B cell (primary cell): ENCODE measurements around the gene IGFL4. TPM values are rescaled to one million over a fixed set of nuclear protein-coding genes. Genes with fewer than 3 reads are reported as not detected.

Source experiments
- ATAC-seq: fragments of 200-7000 bp; cut with Tn5 transposase; one replicate; pipeline ENCODE4 v1.10.0; 2021; ENCODE audit warnings: low read depth, mild to moderate bottlenecking, moderate number of reproducible peaks, moderate library complexity
- CTCF ChIA-PET: fragments of 350-600 bp; sonication (Branson Sonifier 250); formaldehyde crosslinking; loops from one replicate; lab custom pipeline; 2021; ENCODE audit warnings: antibody characterized with exemption, inconsistent platforms; lab: Charles Lee
- POLR2A ChIA-PET: fragments of 350-600 bp; sonication (Branson Sonifier 250); formaldehyde crosslinking; loops from one replicate; lab custom pipeline; 2021; ENCODE audit warnings: antibody characterized with exemption; lab: Charles Lee
- DNase-seq: peaks from one replicate; pipeline ENCODE4 v3.0.0; 2013
- H2AFZ ChIP-seq: 2 replicates; pipeline ENCODE4 v1.6.1; 2012; ENCODE audit warnings: mild to moderate bottlenecking, low read depth, low read length; ENCODE audit not compliant: insufficient read depth, poor library complexity, severe bottlenecking
- H3K27ac ChIP-seq, 2 donors: 1 replicate in 1 of 2; 2 replicates in 1 of 2; pipeline ENCODE4 v1.5.1; 2012 to 2013; ENCODE audit warnings: low read length in 2 of 2, mild to moderate bottlenecking in 2 of 2, moderate library complexity in 1 of 2
- H3K27me3 ChIP-seq, 4 experiments: fragments of 200-600 bp in 1 of 4; sonication (generic) in 1 of 4; replicated peaks in 1 of 4; 1 replicate in 2 of 4; 2 replicates in 2 of 4; pipeline versions ENCODE4 v1.6.1 to v1.7.0; 2013 to 2016; ENCODE audit warnings: low read length in 3 of 4, mild to moderate bottlenecking in 2 of 4, mixed read lengths in 1 of 4, moderate library complexity in 1 of 4; ENCODE audit not compliant: insufficient read depth in 4 of 4, control insufficient read depth in 3 of 4; ENCODE audit errors: control extremely low read depth in 1 of 4
- H3K36me3 ChIP-seq, 2 experiments: replicated peaks in 1 of 2; 1 replicate in 1 of 2; 2 replicates in 1 of 2; pipeline versions ENCODE4 v1.6.1 to v1.7.1; 2013; ENCODE audit warnings: low read length in 1 of 2; ENCODE audit not compliant: insufficient read depth in 2 of 2, control insufficient read depth in 1 of 2; ENCODE audit errors: control extremely low read depth in 1 of 2, extremely low read depth in 1 of 2
- H3K4me1 ChIP-seq, 2 donors: fragments of 200-600 bp in 1 of 2; sonication (generic) in 1 of 2; 1 replicate in 1 of 2; 2 replicates in 1 of 2; pipeline versions ENCODE4 v1.5.1 to v1.6.1; 2013 to 2017; ENCODE audit warnings: low read length in 2 of 2; ENCODE audit not compliant: control insufficient read depth in 2 of 2, insufficient read depth in 2 of 2
- H3K4me2 ChIP-seq: replicated peaks from 2 replicates; pipeline ENCODE3; 2012; ENCODE audit warnings: mild to moderate bottlenecking, low read depth, low read length; ENCODE audit not compliant: poor library complexity, severe bottlenecking
- H3K4me3 ChIP-seq, 5 experiments: fragments of 200-600 bp in 1 of 5; sonication (generic) in 1 of 5; 1 replicate in 3 of 5; 2 replicates in 2 of 5; pipeline versions ENCODE4 v1.5.1 to v1.7.0; 2011 to 2016; ENCODE audit warnings: low read length in 4 of 5, mild to moderate bottlenecking in 4 of 5, low read depth in 2 of 5, control low read depth in 1 of 5, moderate library complexity in 1 of 5; ENCODE audit not compliant: insufficient read depth in 1 of 5; ENCODE audit errors: control extremely low read depth in 1 of 5, extremely low read depth in 1 of 5
- H3K79me2 ChIP-seq: fragments of 200-600 bp; sonication (generic); one replicate; pipeline ENCODE4 v1.6.0; 2016; ENCODE audit warnings: low read length; ENCODE audit not compliant: control insufficient read depth, insufficient read depth
- H3K9ac ChIP-seq: fragments of 200-600 bp; sonication (generic); 2 replicates; pipeline ENCODE4 v1.6.1; 2017; ENCODE audit warnings: mild to moderate bottlenecking, low read length, moderate library complexity
- H3K9me3 ChIP-seq, 3 donors: one replicate each; pipeline versions ENCODE4 v1.6.1 to v1.7.1; 2013; ENCODE audit warnings: low read length in 2 of 3; ENCODE audit not compliant: control insufficient read depth in 2 of 3, insufficient read depth in 1 of 3; ENCODE audit errors: control extremely low read depth in 1 of 3
- H4K20me1 ChIP-seq: 2 replicates; pipeline ENCODE4 v1.6.0; 2012; ENCODE audit warnings: mild to moderate bottlenecking, low read length; ENCODE audit not compliant: insufficient read depth, control insufficient read depth, poor library complexity, severe bottlenecking
- H3K27ac Mint-ChIP-seq: one replicate; pipeline ENCODE4 v1.8.0; 2021; ENCODE audit warnings: mixed read lengths
- H3K27me3 Mint-ChIP-seq: one replicate; pipeline ENCODE4 v1.8.0; 2021; ENCODE audit warnings: mixed read lengths
- H3K4me1 Mint-ChIP-seq: one replicate; pipeline ENCODE4 v1.8.0; 2021; ENCODE audit warnings: mixed read lengths
- H3K4me3 Mint-ChIP-seq: one replicate; pipeline ENCODE4 v1.8.0; 2021; ENCODE audit warnings: mixed read lengths
- H3K9me3 Mint-ChIP-seq: one replicate; pipeline ENCODE4 v1.8.0; 2022; ENCODE audit warnings: mixed read lengths; ENCODE audit not compliant: insufficient read depth
- EZH2 ChIP-seq: IDR thresholded peaks from 2 replicates; pipeline ENCODE4 v1.6.1; 2012; ENCODE audit warnings: borderline replicate concordance, low read depth, mild to moderate bottlenecking, moderate library complexity, low read length; ENCODE audit not compliant: insufficient read depth, poor library complexity, severe bottlenecking
- WGBS: methylation state at CpG from one replicate; pipeline ENCODE4 v1.1.5; 2013; ENCODE audit warnings: missing lambda C conversion rate; ENCODE audit not compliant: insufficient coverage; 5-methylcytosine and 5-hydroxymethylcytosine counted together
- intact Hi-C: fragments of 100-400 bp; cut with micrococcal nuclease; formaldehyde crosslinking; loops from one replicate; pipeline ENCODE4 v1.10.0; 2022
- polyA plus RNA-seq: library from polyadenylated mRNA; depleted of rRNA; stranded (reverse); fragments of >200 nt; gene quantifications from 2 replicates; pipeline ENCODE4 v1.2.3, GENCODE V29; 2012
- total RNA-seq, 2 donors: library from RNA; stranded (reverse); fragments of 120-200 nt in 1 of 2; gene quantifications; 1 replicate in 1 of 2; 2 replicates in 1 of 2; pipeline versions ENCODE4 v1.2.3 to v1.2.4, GENCODE V29; 2013 to 2022
- TF ChIP-seq, protein P1 (sequence below): fragments of 200-600 bp; IDR thresholded peaks from one replicate; pipeline ENCODE4 v1.8.0; 2022; ENCODE audit warnings: antibody characterized with exemption, mild to moderate bottlenecking

Gene IGFL4
- total and polyA plus RNA-seq, 2 donors (not counting 1 experiment from before 2014, with no cell fraction given): not detected

DNA sequence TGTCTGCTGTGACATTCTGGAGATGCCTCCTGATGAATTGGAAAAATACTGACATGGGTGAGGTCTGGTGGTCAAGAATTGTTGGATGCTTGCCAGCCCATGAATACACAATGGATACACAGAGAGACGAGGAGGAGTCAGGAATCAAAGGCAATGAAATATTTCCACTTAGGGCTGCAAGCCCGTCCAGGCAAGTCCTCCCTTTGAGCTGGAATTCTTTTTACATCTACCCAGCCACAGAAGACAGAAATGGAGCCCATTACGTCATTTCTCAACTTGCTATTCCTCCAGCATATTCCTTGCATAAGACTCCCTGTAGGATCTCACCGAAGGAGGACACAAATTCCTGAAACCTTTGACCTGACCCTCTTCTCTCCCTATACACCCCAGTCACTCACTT lies 15.7 kb upstream of the IGFL4 start:
- Histone ChIP-seq H3K79me2 (no peaks in the 10 kb centered on the region), H2AFZ (no peak overlapping the region), H4K20me1 (no peaks in the 10 kb centered on the region), H3K9ac (no peak overlapping the region), H3K9me3 (peaks cover 4 to 15% (median 7%) of the 10 kb centered on the region in 3 donors), H3K4me2 (no peak overlapping the region), H3K4me3 (no peak overlapping the region), H3K27me3 (peaks cover 0 to 19% (median 13%) of the 10 kb centered on the region in 4 experiments), H3K36me3 (no peaks in the 10 kb centered on the region), H3K27ac (no peak overlapping the region), H3K4me1 (no peaks in the 10 kb centered on the region)
- no peaks in the 10 kb centered on the region for H3K4me1 Mint-ChIP-seq
- no peak for TF ChIP-seq EZH2
- TF ChIP-seq, protein P1, sequence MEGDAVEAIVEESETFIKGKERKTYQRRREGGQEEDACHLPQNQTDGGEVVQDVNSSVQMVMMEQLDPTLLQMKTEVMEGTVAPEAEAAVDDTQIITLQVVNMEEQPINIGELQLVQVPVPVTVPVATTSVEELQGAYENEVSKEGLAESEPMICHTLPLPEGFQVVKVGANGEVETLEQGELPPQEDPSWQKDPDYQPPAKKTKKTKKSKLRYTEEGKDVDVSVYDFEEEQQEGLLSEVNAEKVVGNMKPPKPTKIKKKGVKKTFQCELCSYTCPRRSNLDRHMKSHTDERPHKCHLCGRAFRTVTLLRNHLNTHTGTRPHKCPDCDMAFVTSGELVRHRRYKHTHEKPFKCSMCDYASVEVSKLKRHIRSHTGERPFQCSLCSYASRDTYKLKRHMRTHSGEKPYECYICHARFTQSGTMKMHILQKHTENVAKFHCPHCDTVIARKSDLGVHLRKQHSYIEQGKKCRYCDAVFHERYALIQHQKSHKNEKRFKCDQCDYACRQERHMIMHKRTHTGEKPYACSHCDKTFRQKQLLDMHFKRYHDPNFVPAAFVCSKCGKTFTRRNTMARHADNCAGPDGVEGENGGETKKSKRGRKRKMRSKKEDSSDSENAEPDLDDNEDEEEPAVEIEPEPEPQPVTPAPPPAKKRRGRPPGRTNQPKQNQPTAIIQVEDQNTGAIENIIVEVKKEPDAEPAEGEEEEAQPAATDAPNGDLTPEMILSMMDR: no peak
- ATAC-seq (no peak), DNase-seq (no peak)
- 75% methylated on average over 3 of the region's 4 CpGs for WGBS
- CTCF ChIA-PET: no interaction called here
- no peak overlapping the region for H3K27ac Mint-ChIP-seq
- intact Hi-C loops: no loop called here
- H3K4me3 Mint-ChIP-seq: no peak overlapping the region
- H3K9me3 Mint-ChIP-seq: no peaks in the 10 kb centered on the region
- POLR2A ChIA-PET: no interaction called here
- peaks cover 45% of the 10 kb centered on the region for H3K27me3 Mint-ChIP-seq

DNA sequence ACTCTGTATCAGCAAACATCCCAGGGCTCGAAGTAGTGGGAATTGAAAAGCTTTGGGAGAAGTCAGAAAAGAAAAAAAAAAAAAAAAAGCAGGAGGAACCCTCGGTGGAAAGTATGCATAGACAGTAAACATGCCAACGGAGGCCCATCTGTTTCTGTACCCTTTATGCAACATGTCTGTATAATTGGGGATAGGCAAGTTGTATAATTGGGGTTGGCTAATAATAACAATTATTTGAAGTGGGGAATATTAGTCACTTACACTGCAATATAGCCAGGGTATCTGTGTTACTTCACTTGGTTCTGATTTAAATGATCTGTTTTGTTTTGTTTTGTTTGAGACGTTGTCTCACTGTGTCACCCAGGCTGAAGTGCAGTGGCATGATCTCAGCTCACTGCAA lies 12.1 kb upstream of the IGFL4 start:
- Mint-ChIP-seq H3K4me1 (no peaks in the 10 kb centered on the region), H3K27me3 (peaks cover 49% of the 10 kb centered on the region), H3K4me3 (no peak overlapping the region), H3K27ac (no peak overlapping the region), H3K9me3 (no peaks in the 10 kb centered on the region)
- no peak overlapping the region for H3K4me2 ChIP-seq
- ChIA-PET CTCF (interaction anchor here (0.7 to 1.5 kb wide), 2 partner anchors 9 to 292 kb away, joined by 3 to 6 read pairs; no protein-coding TSS in a partner anchor), POLR2A (no interaction called here)
- H2AFZ ChIP-seq: no peak overlapping the region
- intact Hi-C loops: no loop called here
- DNase-seq (no peak), ATAC-seq (no peak)
- 92% methylated on average over 2 of the region's 4 CpGs for WGBS
- no peaks in the 10 kb centered on the region for H3K79me2 ChIP-seq
- peaks cover 0 to 23% (median 8%) of the 10 kb centered on the region in 4 experiments for H3K27me3 ChIP-seq
- H3K4me1 ChIP-seq: no peaks in the 10 kb centered on the region
- no peaks in the 10 kb centered on the region for H3K36me3 ChIP-seq
- H3K4me3 ChIP-seq: no peak overlapping the region
- H4K20me1 ChIP-seq: no peaks in the 10 kb centered on the region
- H3K9me3 ChIP-seq: no peaks in the 10 kb centered on the region
- TF ChIP-seq, protein P1: no peak
- no peak for TF ChIP-seq EZH2
- H3K9ac ChIP-seq: no peak overlapping the region
- no peak overlapping the region for H3K27ac ChIP-seq
